ENCODE results near the gene SLC25A26.

DNA sequence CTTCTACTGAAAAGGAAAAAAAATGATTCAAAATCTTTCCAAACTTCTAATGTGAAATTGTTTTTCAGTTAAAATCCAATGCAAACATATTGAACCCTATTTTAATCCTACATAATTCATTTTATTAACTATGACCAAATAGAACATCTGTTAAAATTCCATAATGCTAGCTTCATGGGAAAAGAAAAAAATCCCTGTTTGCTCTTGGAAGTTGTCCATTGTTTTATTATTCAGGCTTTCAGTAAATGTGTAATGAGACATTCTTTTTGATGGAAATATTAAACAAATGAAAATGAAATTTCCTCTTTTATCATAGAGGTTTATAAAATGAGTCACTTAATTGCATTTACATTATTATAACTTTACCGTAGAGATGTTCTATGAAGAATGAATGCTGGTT lies 49.5 kb downstream of the SLC25A26 start:
- no peak for TF ChIP-seq NFKBIZ (CRISPR knock-in tag; IDR thresholded peaks at IDR 0.05)
- TF ChIP-seq, protein P1, sequence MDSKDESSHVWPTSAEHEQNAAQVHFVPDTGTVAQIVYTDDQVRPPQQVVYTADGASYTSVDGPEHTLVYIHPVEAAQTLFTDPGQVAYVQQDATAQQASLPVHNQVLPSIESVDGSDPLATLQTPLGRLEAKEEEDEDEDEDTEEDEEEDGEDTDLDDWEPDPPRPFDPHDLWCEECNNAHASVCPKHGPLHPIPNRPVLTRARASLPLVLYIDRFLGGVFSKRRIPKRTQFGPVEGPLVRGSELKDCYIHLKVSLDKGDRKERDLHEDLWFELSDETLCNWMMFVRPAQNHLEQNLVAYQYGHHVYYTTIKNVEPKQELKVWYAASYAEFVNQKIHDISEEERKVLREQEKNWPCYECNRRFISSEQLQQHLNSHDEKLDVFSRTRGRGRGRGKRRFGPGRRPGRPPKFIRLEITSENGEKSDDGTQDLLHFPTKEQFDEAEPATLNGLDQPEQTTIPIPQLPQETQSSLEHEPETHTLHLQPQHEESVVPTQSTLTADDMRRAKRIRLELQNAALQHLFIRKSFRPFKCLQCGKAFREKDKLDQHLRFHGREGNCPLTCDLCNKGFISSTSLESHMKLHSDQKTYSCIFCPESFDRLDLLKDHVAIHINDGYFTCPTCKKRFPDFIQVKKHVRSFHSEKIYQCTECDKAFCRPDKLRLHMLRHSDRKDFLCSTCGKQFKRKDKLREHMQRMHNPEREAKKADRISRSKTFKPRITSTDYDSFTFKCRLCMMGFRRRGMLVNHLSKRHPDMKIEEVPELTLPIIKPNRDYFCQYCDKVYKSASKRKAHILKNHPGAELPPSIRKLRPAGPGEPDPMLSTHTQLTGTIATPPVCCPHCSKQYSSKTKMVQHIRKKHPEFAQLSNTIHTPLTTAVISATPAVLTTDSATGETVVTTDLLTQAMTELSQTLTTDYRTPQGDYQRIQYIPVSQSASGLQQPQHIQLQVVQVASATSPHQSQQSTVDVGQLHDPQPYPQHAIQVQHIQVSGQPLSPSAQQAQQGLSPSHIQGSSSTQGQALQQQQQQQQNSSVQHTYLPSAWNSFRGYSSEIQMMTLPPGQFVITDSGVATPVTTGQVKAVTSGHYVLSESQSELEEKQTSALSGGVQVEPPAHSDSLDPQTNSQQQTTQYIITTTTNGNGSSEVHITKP (CRISPR knock-in tag; IDR thresholded peaks at IDR 0.05; ENCODE audit: low read depth) = no peak
- no peak for TF ChIP-seq TOPORS (CRISPR knock-in tag; IDR thresholded peaks at IDR 0.05)
